Cerebellar cortex (tissue), 1 donor: ENCODE results near the gene USP28.
A peak's percentile ranks its signal among the peaks of the same experiment; 100 is the strongest.

Experiments used
- DNase-seq: peaks from one replicate; pipeline ENCODE4 v3.0.0-alpha.2; 2015; ENCODE audit warnings: low spot score

Gene USP28

GRCh38 chr11:113876798-113877669 is 1.7 kb upstream of the USP28 start:
- no peak for DNase-seq

DNA sequence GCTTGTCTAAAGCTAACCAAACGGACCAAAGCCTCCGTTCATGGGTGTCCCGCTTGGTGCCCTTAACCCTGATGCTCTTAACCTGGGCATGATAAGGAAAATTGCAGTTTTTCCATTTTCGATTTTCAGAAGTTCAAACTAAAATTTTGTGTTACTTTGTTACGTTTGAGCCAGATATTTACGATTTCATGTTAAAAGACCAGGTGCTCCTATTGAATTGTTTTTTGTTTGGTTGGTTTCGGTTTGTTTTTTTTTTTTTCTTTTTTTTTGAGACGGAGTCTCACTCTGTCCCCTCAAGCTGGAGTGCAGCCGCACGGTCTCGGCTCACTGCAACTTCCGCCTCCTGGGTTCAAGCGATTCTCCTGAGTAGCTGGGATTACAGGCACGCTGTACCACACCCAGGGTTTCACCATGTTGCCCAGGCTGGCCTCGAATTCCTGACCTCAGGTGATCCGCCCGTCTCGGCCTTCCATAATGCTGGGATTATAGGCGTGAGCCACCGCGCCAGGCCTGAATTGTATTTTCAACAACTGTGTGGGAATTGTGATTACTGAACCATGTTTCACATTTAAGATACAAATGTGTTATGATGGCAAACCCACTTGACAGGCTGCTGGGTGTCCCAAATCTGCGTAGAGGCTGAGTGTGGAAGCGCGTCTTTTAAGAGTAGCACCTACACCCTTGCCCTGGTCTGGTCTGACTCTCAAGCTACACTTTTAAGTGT is 864 bp upstream of the USP28 start:
- no peak for DNase-seq

GRCh38 chr11:113874581-113875233 is 665 bp downstream of the USP28 start:
- peak; percentile 36 for DNase-seq

GRCh38 chr11:113874096-113874495 is 1.3 kb downstream of the USP28 start:
- no peak for DNase-seq

GRCh38 chr11:113873236-113873626 is 2.1 kb downstream of the USP28 start:
- DNase-seq = peak; percentile 89

DNA sequence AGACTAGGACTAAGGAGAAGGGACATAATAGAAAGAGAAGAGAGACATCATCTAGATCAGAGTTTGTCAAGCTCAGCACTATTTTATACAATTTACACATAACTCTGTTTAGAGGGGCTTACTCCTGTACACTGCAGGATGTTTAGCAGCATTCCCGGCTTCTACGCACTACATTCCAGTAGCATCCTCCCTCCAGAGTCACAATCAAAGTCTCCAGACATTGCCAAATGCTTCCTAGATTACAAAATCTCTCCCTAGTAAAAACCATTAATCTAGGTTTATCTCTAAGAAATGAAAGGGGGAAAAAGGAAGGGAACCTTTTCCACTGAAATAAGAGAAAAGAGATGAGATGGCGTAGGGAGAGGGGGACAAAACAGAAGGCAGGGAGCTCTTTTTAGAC is 4.0 kb downstream of the USP28 start:
- peak; percentile 13 for DNase-seq

DNA sequence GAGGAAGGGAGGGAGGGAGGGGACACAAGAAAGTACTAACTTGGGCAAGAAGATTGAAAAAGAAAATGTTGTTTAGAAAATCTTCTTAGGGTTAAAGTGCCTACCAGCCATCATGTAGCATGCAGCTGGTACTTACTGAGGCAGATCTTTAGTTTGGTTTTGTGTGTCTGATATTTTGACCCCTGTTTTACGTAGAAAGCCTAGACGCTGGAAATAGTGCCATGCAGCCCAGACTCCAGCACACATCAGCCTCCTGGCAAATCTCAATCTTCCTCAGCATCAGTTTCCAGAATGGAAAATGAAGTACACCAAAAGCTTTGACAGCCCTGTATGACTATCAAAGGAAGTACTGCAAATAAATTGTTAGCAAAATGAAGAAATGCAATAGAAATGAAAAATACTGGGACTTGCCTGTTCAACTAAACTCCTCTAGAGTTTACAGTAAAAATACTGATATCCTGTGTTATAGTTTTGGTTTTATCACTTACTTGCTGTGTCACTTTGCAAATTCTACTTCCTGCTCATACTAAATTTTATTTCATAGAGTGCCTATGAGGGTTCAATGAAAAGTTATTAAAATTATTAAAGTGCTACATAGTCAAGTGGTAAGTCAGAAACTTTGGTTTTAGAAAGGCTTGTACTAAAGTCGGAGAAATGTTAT is 7.4 kb downstream of the USP28 start:
- no peak for DNase-seq

- DNase-seq = no peak
Observed at GRCh38 chr11:113865873-113866272, 9.5 kb downstream of the USP28 start.

DNA sequence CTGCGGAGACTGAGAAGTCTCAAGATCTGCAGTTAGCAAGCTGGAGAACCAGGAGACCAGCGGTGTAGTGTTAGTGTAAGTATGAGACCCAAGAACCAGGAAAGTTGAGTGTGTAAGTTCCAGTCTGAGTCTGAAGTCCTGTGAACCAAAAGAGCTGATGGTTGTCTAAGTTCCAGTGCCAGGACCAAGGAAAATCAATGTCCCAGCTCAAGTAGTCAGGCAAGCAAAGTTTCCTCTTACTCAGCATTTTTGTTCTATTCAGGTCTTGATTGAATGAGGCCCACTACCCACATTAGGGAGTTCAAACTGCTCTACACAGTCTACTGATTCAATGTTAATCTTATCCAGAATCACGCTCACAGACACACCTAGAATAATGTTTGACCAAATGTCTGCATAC is 11.0 kb downstream of the USP28 start:
- no peak for DNase-seq

DNA sequence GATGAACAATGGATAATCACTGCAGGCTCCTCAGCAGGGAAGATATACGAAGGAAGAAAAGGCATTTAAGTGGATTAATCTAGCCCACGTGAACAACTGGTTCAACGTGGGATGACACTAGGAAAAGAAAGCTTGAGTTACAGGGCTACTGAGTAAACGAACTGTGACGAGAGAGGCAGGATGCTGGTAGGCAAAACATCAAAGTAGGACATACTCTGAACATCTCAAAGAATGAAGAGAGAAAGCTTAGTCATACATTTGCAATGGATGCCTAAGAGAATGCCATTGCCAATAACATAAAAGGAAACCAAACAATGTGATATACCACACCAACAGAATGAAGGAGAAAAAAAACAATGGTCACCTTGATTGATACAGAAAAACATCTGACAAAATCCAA is 12.9 kb downstream of the USP28 start:
- DNase-seq = no peak

DNA sequence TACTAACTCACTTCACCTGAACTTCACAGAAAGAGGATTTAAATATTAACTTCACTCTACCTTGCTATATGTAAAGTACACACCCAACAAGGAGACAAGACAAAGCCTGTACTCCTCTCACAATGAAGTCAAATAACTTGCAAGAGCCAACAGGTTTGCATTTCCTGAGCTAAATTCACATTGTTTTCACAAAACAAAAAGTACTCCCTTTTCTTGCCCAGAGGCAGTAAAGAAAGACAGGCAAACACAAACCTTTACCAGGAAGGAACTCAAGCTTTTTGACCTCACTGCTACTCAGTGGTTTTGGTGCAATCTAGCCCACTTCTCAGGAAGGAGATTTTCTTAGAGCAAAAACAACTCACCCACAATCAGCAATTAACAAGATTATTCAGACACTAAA is 15.7 kb downstream of the USP28 start:
- DNase-seq = no peak

DNA sequence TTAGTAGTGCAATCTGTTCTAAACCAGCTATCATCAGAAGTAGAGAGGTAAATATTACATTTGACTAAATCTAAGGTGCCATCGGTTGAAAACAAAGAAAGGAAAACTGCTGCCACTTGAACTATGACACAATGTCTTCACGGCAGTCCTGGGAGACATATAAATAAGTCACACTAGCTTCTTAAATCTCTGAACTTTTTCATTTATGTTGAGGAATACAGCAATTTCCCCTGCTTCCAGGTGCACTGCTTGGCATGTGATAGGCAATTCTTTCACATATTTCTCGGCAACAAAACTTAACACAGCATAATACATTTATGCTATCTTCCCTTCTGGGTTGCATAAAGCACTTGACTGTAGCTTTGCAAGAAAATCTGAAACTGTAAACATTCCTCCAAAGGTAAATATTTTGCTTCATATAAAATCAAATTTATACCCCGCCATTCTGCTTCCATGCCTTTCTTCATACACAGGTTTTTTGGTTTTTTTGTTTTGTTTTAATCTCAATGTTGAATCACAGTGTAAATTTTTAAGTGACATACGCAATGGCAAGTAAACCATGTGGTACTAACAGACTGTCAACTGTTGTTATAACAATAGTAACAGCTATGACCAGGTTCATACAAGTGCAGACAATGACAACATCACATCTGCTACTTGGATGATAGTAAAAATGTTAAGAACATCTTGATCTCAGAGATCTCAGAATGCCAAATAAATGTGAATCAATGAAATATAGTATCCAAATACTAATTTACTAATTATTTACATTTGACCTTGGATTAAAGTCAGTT is 18.2 kb downstream of the USP28 start:
- DNase-seq = no peak

GRCh38 chr11:113855803-113856202 is 19.6 kb downstream of the USP28 start:
- DNase-seq = no peak

DNA sequence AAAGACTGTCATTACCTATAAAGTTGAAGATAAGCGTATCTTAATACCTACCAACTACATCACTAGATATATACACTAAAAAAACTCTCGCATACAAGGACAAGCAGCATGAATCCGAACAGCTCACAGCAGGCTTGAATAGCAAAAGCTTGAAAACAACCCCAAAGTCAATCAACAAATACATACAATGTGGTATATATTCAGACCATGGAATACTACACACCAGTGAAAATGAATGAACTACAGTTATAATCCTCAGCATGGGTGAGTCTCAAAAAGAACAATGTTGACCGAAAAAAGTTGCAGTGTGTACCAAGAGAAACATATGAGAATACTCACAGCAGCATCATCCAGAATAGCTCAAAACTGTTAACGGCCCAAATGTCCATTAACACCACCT is 25.2 kb downstream of the USP28 start:
- no peak for DNase-seq

DNA sequence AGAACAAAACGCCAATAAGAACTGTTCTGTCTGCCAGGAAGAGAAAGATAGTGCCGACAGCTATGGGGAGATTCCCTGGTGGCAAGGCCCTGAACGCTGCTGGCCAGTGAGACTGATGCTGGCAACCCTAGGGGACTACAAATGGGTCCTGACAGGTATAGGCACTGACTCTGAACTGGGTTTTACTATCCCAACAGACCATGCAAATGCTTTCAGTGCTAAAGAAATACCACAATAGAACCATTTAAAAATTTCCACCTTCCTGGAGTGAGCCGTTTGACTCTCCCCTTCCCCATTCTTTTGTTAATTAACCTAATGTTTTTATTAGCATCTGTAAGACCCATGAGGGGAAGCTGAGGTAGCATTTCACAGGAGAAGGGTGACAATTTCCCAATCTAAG is 25.7 kb downstream of the USP28 start:
- DNase-seq = no peak

GRCh38 chr11:113847580-113847979 is 27.8 kb downstream of the USP28 start:
- DNase-seq = no peak

GRCh38 chr11:113847111-113847510 is 28.3 kb downstream of the USP28 start:
- DNase-seq = no peak

GRCh38 chr11:113841691-113842090 is 33.7 kb downstream of the USP28 start:
- no peak for DNase-seq

- no peak for DNase-seq
Observed at GRCh38 chr11:113840932-113841664, 34.3 kb downstream of the USP28 start.

GRCh38 chr11:113839842-113840241 is 35.5 kb downstream of the USP28 start:
- no peak for DNase-seq

- DNase-seq = no peak
Observed at GRCh38 chr11:113838005-113838404, 37.4 kb downstream of the USP28 start.
